Gastroesophageal sphincter (tissue), 4 donors: ENCODE measurements around the gene HAUS5. TPM values are rescaled to one million over a fixed set of nuclear protein-coding genes. Genes with fewer than 3 reads are reported as not detected.
"Not testable (repeated sequence)": the region's sequence is repeated elsewhere in the genome, so short reads cannot be mapped to it uniquely, and the experiment has no call there.

Experiments
- ATAC-seq: fragments of 150-250 bp; one replicate; pipeline ENCODE4 v1.9.1; 2016; ENCODE audit warnings: mild to moderate bottlenecking, moderate library complexity
- H3K27ac ChIP-seq, 4 donors: fragments of 200-600 bp; sonication (generic) in 3 of 4; 1 replicate in 3 of 4; 2 replicates in 1 of 4; pipeline ENCODE4 v1.5.1; 2016 to 2019
- H3K27me3 ChIP-seq: fragments of 200-600 bp; sonication (generic); one replicate; pipeline ENCODE4 v1.5.1; 2019
- H3K36me3 ChIP-seq, 2 donors: fragments of 200-600 bp; sonication (generic); one replicate each; pipeline ENCODE4 v1.5.1; 2019; ENCODE audit warnings: control low read depth in 1 of 2
- H3K4me1 ChIP-seq, 3 donors: fragments of 200-600 bp; sonication (generic); 1 replicate in 2 of 3; 2 replicates in 1 of 3; pipeline ENCODE4 v1.5.1; 2016 to 2019; ENCODE audit warnings: control low read depth in 2 of 3
- H3K4me3 ChIP-seq, 2 donors: fragments of 200-600 bp; sonication (generic); one replicate each; pipeline ENCODE4 v1.5.1; 2019; ENCODE audit warnings: mild to moderate bottlenecking in 1 of 2, moderate library complexity in 1 of 2
- H3K9me3 ChIP-seq, 3 donors: fragments of 200-600 bp; sonication (generic); one replicate each; pipeline ENCODE4 v1.5.1; 2017 to 2019; ENCODE audit warnings: control low read depth in 2 of 3
- CTCF ChIP-seq, 4 experiments: fragments of 200-600 bp in 2 of 4; fragments of 450-650 bp in 2 of 4; sonication (generic) in 1 of 4; IDR thresholded peaks; one replicate each; pipeline ENCODE4 v1.5.1; 2017 to 2019; ENCODE audit warnings: antibody characterized with exemption in 4 of 4, mild to moderate bottlenecking in 2 of 4, moderate library complexity in 2 of 4
- EP300 ChIP-seq: sonication (generic); formaldehyde crosslinking; IDR thresholded peaks from one replicate; pipeline ENCODE4 v1.6.1; 2017; ENCODE audit warnings: antibody characterized with exemption, mild to moderate bottlenecking
- POLR2A ChIP-seq, 2 donors: fragments of 450-650 bp; IDR thresholded peaks; one replicate each; pipeline ENCODE4 v1.6.1; 2017; ENCODE audit warnings: antibody characterized with exemption in 2 of 2, mild to moderate bottlenecking in 2 of 2, moderate library complexity in 1 of 2
- POLR2AphosphoS5 ChIP-seq: sonication (generic); formaldehyde crosslinking; IDR thresholded peaks from one replicate; pipeline ENCODE4 v1.6.1; 2017; ENCODE audit warnings: antibody characterized with exemption
- WGBS, 2 donors: methylation state at CpG; one replicate each; pipeline ENCODE4 v1.1.5; 2018; ENCODE audit warnings: low coverage in 1 of 2; 5-methylcytosine and 5-hydroxymethylcytosine counted together
- total RNA-seq, 4 donors: library from RNA; depleted of rRNA; stranded (reverse); fragments of >200 nt; gene quantifications; one replicate each; pipeline ENCODE4 v1.1.0, GENCODE V29; 2016

HAUS5 gene
- total RNA-seq, 4 donors from 2014 or later = 3.9 to 8.7 (median 6.2) TPM

- no peak overlapping the region for H3K4me3 ChIP-seq
- no peak overlapping the region for H3K27ac ChIP-seq
- no peaks in the 10 kb centered on the region for H3K9me3 ChIP-seq
- ATAC-seq = no peak
- 88 to 100% methylated on average over 1 of the region's 1 CpG for WGBS, 2 donors
- H3K4me1 ChIP-seq = no peaks in the 10 kb centered on the region
- peaks cover 35% of the 10 kb centered on the region for H3K27me3 ChIP-seq
- H3K36me3 ChIP-seq = no peaks in the 10 kb centered on the region
- TF ChIP-seq POLR2AphosphoS5 (no peak), EP300 (no peak), POLR2A (IDR thresholded peaks at IDR 0.05) (no peak), CTCF (IDR thresholded peaks at IDR 0.05) (no peak)
These were observed 16.6 kb upstream of the HAUS5 start for GRCh38 chr19:35595928-35596327.

DNA sequence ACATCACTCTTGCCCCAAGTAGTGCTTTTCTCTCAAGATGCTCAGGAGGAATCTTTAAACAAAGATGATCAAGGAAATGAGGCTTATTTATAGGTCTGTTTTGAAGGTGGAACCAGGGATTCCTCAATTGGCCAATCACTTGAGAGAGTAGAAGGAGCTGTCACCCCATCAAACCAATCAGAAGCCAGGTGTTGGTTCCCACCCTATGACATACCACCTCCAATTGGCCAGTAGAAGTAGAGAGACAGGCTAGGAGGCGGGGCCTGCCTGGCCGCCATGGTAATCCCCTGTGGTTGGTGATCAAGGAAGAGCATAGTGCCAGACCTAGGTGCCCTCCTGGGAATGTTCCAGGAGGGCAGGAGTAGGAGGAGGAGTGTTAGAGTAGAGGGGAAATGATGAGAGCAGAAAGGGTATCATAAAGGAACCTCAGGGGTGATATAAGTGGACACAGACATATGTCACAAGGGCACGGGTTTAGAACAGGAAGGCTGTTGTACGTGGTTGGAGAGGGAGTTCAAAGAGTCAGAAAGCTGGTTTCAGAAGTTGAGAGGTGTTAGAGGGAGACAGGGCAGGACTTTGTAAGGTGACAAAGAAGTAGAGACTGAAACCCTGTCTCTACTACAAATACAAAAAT lies 16.1 kb upstream of the HAUS5 start:
- Histone ChIP-seq H3K9me3 (no peaks in the 10 kb centered on the region), H3K36me3 (no peaks in the 10 kb centered on the region), H3K27me3 (peaks cover 33% of the 10 kb centered on the region), H3K4me1 (no peaks in the 10 kb centered on the region), H3K4me3 (no peak overlapping the region), H3K27ac (no peak overlapping the region)
- TF ChIP-seq POLR2AphosphoS5 (no peak), EP300 (no peak), POLR2A (IDR thresholded peaks at IDR 0.05) (no peak)
- ATAC-seq = no peak
- WGBS, 2 donors = 67 to 69% methylated on average over 4 of the region's 4 CpGs

DNA sequence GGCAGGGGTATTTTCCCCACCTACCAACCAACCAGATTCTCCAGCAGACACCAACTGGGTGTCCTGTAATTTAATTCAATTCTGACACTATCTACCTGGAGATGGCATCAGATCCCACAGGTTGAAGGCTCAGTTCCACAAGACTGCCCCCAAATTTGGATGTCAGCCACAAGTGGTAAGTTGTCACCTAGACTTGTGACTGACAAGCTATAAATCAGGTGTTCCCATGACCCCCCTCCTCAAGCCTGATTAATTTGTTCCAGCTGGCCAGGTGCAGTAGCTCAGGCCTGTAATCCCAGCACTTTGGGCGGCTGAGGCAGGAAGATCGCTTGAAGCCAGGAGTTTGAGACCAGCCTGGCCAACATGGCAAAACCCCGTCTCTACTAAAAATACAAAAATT lies 10.6 kb upstream of the HAUS5 start:
- Histone ChIP-seq H3K4me3 (no peak overlapping the region), H3K4me1 (no peaks in the 10 kb centered on the region), H3K27ac (no peak overlapping the region), H3K9me3 (peaks cover 0 to under 1% (median 0%) of the 10 kb centered on the region in 3 donors), H3K36me3 (no peaks in the 10 kb centered on the region), H3K27me3 (peaks cover 14% of the 10 kb centered on the region)
- TF ChIP-seq EP300 (no peak), POLR2A (IDR thresholded peaks at IDR 0.05) (no peak), CTCF (IDR thresholded peaks at IDR 0.05) (no peak), POLR2AphosphoS5 (no peak)
- no peak for ATAC-seq
- WGBS, 2 donors = no CpG with 5 or more reads among the region's 3 CpGs

DNA sequence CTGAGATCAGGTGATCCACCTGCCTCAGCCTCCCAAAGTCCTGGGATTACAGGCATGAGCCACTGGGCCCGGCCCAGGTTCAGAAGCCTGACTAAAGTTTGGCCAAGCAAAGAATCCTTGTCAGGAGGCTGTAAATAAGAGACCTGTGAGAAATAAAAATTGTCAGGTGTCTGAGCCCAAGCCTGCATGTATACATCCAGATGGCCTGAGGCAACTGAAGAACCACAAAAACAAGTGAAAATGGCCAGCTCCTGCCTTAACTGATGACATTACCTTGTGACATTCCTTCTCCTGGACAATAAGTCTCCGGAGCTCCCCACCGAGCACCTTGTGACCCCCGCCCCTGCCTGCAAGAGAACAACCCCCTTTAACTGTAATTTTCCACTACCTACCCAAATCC lies 8.1 kb upstream of the HAUS5 start:
- ATAC-seq, H3K4me1 ChIP-seq, H3K4me3 ChIP-seq, H3K36me3 ChIP-seq, H3K27ac ChIP-seq: not testable (repeated sequence)
- H3K9me3 ChIP-seq = peaks cover 0 to 13% (median 0%) of the 10 kb centered on the region in 3 donors
- WGBS, 2 donors = 38 to 63% methylated on average over 1 to 3 of the region's 4 CpGs
- H3K27me3 ChIP-seq = peaks cover 14% of the 10 kb centered on the region

DNA sequence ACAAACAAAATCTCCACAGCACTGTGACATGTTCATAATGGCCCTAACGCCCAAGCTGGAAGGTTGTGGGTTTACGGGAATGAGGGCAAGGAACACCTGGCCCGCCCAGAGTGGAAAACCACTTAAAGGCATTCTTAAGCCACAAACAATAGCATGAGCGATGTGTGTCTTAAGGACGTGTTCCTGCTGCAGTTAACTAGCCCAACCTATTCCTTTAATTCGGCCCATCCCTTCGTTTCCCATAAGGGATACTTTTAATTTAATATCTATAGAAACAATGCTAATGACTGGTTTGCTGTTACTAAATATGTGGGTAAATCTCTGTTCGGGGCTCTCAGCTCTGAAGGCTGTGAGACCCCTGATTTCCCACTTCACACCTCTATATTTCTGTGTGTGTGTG lies 5.4 kb upstream of the HAUS5 start:
- H3K27ac ChIP-seq, H3K4me1 ChIP-seq, H3K27me3 ChIP-seq, H3K36me3 ChIP-seq, H3K4me3 ChIP-seq, ATAC-seq: not testable (repeated sequence)
- 79 to 88% methylated on average over 4 to 8 of the region's 8 CpGs for WGBS, 2 donors
- H3K9me3 ChIP-seq = peaks cover 0 to 13% (median 0%) of the 10 kb centered on the region in 3 donors

GRCh38 chr19:35607661-35608060 lies 4.9 kb upstream of the HAUS5 start:
- H3K27me3 ChIP-seq = peaks cover 5% of the 10 kb centered on the region
- no peak for ATAC-seq
- no peak overlapping the region for H3K4me3 ChIP-seq
- peaks cover 0 to 13% (median 0%) of the 10 kb centered on the region in 3 donors for H3K9me3 ChIP-seq
- H3K27ac ChIP-seq = no peak overlapping the region
- no peak for TF ChIP-seq CTCF (IDR thresholded peaks at IDR 0.05)
- no peak for TF ChIP-seq EP300
- no peak for TF ChIP-seq POLR2A (IDR thresholded peaks at IDR 0.05)
- no peak for TF ChIP-seq POLR2AphosphoS5
- H3K4me1 ChIP-seq = peaks cover 0 to 8% (median 5%) of the 10 kb centered on the region in 3 donors
- H3K36me3 ChIP-seq = no peaks in the 10 kb centered on the region
- 73% methylated on average over 2 of the region's 3 CpGs for WGBS, 2 donors
